Measurements from ENCODE around the gene SIK2.
"Not testable (repeated sequence)": the region's sequence is repeated elsewhere in the genome, so short reads cannot be mapped to it uniquely, and the experiment has no call there.

Gene SIK2

DNA sequence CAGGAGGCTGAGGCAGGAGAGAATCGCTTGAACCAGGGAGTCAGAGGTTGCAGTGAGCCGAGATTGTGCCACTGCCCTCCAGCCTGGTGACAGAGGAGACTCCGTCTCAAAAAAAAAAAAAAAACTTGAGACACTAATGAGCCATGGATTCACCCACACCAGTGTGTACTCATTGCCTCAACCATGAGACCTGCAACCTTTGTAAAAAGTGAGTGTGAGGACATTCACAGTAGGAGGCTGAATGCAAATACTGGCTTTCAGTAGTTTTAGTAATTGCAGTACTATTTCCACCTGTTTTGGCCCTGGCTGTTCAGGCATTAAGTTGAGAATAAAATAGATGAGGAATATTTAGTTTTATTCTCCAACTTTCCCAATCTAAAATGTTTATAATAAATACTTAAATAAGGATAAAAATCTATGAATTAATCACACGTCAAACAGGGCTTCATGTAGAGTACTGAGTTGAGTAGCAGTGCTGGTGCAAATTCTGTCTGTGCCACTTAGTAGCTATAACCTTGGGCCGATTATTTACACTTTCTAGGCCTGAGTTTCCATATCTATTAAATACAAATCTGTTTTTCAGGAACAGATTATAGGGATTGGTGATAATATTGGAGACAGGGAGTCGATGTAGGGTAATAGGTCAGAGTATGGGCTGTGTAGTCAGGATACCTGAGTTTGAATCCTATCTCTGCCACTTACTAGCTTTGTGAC is 91.1 kb downstream of the SIK2 start:
- no peak for FAIRE-seq
- no peak for DNase-seq (ENCODE audit: insufficient read length, low spot score)

DNA sequence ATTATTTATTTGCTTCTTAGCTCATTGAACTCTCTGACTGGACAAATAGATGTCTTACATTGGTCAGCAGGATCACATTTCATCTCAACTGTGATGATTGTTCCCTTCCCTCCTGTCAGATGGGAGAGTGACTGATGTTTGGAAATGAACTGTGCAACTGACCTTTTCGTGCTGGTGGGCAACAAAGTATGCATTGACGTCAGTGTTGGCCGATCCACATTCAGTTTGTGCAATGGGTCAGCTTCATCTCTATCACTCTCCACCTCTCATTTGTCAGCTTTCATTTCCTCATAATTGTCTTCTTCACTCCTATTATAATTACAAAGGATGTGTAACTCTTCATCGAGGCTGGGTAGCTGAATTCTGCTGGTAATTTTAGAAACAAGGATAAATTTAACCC is 92.6 kb downstream of the SIK2 start:
- FAIRE-seq (peak; percentile 100), DNase-seq (ENCODE audit: insufficient read length, low spot score) (peak; percentile 97)

DNA sequence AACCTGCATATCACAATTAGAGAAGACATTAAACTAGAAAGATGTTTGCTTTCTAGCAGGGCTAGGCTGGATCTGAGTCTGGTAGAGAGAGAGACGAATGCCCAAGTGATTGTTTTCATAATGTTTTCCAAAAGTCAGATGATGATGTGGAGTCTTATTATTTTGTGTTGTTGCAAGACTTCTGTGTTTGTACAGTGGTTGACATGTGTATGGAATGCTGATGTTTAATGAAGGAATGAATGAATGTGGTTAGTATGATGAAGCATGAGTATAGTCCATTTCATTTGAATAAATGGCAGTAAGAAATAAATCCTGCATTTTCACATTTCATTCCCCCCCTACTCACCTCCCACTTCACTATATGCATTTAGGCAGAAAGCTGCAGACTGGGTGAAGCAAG is 94.3 kb downstream of the SIK2 start:
- peak; percentile 95 for FAIRE-seq

DNA sequence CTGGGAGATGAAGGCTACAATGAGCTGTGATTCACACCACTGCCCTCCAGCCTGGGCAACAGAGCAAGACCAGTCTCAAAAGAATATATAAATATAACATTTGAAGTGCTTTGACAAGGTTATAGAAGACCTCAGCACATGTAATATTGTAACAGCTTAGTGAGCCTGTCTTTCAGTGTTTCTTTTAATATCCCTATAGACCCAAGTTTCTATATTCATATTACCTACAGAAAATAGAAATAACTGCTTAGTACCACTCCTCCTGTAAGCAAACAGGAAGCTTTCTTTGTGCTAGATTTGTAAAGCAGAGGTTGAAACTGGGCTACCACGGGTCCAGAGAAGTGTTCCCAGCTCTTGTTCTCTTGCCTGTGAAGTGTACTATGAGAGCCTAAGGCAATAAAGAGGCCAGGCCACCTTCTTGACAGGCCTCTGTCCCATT is 95.7 kb downstream of the SIK2 start:
- FAIRE-seq (peak; percentile 59), DNase-seq (ENCODE audit: insufficient read length, low spot score) (no peak)

More for the DNA sequence above, 94.3 kb downstream of the SIK2 start:
- DNase-seq (ENCODE audit: insufficient read length, low spot score), result no peak

DNA sequence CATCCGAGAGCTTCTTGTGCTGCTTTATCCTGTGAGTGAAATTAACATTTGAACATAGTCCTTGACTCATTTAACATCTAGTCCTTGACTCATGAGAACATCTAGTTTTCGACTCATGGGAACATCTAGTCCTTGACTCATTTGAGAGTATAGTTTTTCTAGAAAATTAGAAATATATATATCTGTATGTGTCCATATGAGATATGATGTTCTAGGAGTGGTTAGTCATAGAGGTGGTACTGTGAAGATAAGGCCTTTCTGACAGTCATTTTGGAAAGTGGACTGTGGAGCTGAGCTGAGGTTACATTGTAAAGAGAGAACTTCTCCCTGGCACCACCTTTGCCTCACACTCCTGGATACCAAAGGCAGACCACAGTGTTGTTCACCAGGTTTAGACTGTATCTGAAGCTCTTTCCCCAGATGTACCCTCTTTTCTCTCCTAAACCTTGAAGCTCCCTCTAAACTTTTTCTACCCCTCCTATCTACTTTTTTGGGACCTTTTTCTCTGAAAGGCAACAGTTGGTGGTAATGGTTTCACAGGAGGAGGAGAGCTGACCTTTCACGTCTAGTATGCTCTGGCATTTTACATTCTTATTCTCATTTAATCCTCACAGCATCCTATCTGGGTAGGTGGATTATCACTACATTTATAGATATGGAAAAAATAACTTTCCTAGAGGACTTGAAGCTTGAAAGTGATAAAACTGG is 96.8 kb downstream of the SIK2 start:
- no peak for DNase-seq (ENCODE audit: insufficient read length, low spot score)
- FAIRE-seq, result peak; percentile 54

DNA sequence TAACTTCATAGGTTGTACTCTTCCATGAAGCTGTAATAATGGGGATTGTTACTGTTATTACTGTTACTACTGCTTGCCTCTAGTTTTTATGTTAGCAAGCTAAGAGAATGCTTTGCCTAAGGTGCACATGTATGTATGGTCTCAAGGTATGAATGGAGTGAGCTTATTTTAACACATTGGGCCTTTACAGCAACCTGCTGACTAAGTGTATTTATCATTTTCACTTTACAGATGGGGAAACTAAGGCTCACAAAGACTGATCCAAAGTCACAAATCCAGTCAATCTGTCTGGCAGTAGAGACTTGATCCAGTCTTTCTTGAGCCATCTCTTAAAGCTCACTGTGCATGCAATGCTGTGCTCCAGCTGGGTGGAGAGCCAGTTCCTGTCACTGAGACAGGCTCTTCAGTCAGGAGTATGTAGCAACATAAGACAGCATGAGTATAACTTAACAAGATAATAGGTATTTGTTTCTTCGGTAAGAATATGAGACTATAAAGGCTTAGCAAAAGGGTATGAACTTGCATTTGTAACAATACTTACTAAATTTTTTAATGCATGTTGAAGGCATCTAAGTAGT is 97.4 kb downstream of the SIK2 start:
- FAIRE-seq (no peak), DNase-seq (ENCODE audit: insufficient read length, low spot score) (no peak)

DNA sequence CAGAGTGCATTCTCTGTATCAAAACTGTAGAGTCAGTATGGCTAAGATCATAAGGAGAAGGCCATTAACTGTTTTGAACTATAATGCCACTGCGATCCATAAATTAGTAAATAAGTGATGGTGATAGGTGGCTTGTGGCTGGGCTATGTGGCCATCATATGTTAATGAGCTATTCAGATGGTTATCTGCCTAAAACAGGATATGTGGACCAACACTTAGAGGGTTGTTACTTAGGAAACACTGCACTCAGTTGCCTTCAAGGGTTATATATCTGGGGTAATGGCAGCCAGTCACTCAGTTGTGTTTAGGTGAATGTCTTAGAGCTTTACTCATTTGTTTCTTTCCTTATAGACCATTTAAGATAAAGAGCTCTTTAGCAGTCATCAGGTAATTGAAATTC is 97.9 kb downstream of the SIK2 start:
- FAIRE-seq (peak; percentile 93), DNase-seq (ENCODE audit: insufficient read length, low spot score) (no peak)

DNA sequence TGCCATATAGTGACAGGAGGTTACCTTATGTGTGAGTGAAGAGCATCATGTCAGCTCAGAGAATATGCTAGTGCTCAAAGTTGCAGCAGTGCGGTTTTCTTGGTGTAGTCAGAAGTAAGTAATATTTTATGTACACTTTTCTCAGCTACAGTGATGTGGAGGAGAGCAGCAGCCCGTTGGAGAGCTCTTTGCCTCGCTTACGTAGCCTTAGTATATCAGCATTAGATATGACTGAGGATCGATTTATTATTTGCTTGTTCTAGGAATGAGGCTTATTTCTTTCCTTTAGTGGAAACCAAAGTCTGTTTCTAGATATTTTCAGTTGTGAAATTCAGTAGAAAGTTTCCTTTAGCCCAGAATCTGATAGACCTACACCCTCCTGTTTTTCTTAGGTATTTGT is 100.4 kb downstream of the SIK2 start:
- DNase-seq (ENCODE audit: insufficient read length, low spot score) (no peak), FAIRE-seq (peak; percentile 73)

DNA sequence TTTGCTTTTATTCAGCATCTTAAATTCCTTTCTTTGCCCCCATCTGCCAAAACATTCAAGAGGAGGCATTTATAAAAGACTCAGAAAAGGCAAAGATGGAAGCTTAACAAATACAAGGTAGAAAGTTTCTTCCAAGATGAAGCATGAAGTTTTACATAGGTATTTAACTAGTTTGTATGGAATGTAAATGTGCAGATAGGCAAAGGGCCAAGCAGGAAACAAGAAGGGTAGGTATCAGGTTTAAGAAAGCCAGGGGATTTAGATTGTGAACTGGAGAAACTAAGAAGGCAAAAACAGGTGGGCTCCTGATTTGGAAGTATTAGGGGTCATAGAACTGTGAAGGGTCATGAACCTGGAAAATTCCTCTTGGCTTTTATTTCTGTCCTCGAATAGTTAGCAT is 101.3 kb downstream of the SIK2 start:
- DNase-seq (ENCODE audit: insufficient read length, low spot score) (no peak), FAIRE-seq (no peak)

DNA sequence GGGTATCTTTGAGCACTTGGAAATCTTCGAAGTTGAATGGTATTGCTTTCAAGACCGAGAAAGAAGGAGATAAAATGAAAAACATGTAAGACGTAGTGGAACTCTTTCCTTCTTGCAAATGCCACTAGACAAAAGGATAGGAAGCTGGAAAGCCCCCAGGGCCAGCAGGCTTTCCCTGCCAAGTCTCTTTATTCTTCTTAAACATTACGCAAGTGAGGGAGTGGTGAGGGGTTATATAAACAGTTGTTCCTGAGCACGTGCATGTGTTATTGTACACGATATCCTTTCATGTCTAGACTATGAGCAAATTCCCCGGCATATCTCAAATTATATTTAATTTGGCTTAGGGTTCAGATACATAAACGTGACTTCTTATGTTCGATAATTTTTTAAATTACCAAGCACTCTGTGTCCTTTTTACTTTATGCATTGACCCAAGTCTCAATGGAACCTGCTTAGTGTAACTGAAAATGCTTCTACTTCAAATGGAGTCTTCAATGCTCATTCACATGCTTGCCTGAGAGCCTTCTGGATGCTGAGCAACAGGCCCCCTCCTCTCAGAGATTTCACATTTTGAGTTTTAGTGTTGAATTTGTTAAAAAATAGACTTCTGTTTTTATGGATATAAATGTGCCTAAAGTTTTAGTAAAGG is 104.9 kb downstream of the SIK2 start:
- DNase-seq (ENCODE audit: insufficient read length, low spot score) (peak; percentile 67), FAIRE-seq (peak; percentile 90)

DNA sequence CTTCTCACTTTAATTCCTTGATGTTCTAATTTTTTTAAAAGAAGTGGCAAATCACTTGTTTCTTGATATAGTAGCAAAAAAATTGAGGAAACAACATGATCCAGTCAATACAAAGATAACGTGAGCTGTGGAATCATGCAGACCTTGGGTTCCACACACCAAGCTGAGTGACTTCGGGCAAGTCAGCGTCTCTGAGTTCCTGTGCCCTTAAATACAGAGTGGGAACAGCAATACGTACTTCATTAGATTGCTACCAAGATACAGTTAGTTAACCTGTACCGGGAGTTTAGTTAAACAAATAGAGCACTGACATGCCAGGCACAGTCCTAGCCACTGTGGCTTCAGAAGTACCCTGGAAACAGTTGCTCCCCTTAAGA is 105.4 kb downstream of the SIK2 start:
- FAIRE-seq (peak; percentile 26), DNase-seq (ENCODE audit: insufficient read length, low spot score) (no peak)

DNA sequence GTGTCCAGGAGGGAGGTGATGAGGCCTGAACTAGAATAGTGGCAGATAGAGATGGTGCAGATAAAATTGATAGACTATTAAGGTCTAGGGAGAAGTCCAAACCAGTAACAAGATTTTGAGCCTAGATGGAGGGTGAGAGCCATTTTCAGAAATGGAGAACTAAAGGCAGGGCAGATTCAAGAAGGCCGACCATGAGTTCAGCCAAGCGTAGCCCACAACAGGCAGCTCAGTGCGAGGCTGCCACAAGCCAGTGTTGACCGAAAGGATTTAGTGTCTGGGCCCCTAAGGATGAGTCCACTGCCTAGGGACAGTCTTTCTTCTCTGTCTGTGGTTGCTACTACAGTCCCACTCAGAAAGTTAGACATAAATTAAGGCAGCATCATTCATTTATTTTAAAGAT is 112.3 kb downstream of the SIK2 start:
- DNase-seq (ENCODE audit: insufficient read length, low spot score) (no peak), FAIRE-seq (peak; percentile 73)

DNA sequence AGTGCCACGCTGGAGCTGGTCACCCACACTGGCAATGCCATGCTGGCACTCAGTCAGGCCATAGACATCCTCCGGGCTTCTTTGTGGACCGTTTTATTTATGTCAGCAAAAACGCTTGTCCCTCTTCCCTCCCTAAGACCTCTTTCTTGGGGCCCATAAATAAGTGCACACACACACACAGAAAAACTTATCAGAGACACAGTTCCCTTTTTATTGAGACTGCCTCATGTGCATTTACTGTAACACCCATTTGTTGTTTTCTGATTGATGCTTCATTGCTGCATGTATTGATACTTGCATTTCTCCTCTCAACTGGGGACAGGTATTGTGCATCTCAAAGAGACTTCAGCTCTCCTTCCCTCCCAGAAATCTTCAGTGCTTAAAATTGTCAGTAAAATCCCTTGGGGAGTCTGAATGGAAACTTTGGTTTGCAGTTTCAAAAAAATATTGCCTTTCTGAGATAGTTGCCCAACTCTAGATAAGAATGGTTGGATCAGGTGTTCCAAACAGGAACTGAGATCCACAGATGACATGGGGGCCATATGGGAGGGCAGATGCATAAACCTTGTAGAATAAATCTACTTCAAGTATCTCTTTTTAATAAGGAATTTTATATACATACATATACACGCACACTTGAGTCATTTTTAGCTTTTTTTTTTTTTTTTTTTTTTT is 113.0 kb downstream of the SIK2 start:
- DNase-seq (ENCODE audit: insufficient read length, low spot score), result no peak
- FAIRE-seq, result no peak

DNA sequence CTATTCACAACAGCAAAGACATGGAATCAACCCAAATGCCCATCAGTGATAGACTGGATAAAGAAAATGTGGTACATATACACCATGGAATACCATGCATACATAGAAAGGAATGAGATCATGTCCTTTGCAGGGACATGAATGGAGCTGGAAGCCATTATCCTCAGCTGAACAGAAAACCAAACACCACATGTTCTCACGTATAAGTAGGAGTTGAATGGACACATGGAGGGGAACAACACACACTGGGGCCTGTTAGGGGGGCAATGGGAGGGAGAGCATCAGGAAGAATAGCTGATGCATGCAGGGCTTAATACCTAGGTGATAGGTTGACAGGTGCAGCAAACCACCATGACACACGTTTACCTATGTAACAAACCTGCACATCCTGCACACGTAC is 115.4 kb downstream of the SIK2 start:
- DNase-seq (ENCODE audit: insufficient read length, low spot score), result not testable (repeated sequence)
- FAIRE-seq, result peak; percentile 65

DNA sequence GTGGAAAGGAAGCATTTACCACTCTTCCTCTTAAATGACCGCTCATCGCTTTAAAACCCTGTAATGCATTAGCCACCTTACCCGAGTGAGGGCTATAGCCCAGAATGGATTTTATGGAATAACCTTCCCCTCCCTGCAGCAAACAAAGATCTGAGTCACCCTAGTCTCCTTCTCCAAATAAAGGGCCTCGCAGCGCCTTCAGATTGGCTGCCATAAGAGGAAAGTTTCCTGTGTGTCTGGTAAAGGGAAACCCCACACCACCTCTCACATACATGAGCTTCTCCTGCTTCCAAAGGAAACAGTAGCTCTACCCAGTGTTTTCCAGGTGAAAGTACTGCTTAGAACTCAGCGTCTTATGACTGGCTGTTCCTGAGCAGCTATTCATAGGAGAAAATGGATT is 116.2 kb downstream of the SIK2 start:
- DNase-seq (ENCODE audit: insufficient read length, low spot score), result peak; percentile 63

DNA sequence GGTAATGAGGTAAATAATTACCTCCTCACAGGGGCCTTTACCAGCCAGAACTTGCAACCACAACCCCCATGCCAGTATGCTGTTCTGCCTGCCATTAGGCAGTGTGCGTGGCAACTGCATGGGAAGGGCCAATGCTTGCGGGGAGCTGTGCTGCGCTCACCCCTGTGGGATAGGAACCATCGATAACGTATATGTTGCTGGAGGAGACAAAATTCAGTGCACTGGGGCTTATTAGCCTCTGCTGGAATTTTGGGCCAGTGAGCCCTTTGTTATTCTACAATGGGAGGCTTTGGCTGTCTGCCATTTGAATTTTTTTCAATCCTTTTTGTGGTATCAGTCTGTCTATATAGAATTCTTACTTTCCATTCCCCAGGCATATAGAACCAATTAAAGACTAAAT is 116.6 kb downstream of the SIK2 start:
- DNase-seq (ENCODE audit: insufficient read length, low spot score) (no peak), FAIRE-seq (no peak)

More for the DNA sequence above, 116.2 kb downstream of the SIK2 start:
- peak; percentile 94 for FAIRE-seq

DNA sequence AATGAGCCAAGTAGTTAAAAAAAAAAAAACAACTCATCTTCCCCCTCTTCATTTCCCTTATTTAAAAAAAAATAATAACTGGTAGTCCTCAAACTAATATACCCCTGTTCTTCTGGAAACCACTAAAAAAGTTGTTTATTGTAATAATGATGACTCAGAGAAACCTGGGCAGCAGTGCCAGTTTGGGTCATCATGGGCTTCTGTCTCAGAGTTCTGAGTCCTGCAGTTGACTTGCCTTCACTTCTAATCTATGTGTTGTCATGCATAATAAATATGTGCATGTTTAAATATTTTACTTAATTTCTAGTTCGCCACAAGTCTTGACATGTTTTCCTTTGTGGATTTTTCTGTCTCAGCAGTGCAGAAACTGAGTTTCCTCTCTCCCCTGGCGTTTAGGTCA is 117.1 kb downstream of the SIK2 start:
- DNase-seq (ENCODE audit: insufficient read length, low spot score) (no peak), FAIRE-seq (no peak)

DNA sequence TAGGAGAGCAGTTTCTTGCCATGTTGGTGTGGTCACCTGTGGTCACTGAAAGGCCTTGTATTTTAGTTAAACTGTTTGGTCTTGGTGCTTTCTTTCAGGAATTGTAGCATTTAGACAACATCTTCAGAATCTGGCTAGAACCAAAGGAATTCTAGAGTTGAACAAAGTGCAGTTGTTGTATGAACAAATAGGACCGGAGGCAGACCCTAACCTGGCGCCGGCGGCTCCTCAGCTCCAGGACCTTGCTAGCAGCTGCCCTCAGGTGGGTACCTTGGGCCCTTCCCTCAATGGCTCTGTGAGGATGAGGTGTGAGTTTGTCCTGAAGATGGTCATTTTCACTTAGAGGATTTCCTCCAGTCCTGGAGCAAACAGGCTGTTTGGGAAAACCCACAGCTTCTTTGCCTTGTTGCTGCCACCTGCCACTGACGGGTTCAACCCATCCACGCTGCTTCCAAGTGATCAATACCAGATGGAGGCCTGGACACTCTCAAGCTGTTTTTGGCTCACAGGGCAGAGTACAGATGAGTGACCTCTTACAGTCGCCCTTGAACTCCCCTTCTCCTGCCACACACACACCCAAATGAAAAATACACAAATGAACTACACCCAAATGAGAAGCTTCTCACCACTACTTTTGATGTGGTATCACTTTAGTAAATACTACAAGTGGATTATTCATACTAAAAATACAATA is 118.7 kb downstream of the SIK2 start:
- DNase-seq (ENCODE audit: insufficient read length, low spot score), result no peak
- no peak for FAIRE-seq

DNA sequence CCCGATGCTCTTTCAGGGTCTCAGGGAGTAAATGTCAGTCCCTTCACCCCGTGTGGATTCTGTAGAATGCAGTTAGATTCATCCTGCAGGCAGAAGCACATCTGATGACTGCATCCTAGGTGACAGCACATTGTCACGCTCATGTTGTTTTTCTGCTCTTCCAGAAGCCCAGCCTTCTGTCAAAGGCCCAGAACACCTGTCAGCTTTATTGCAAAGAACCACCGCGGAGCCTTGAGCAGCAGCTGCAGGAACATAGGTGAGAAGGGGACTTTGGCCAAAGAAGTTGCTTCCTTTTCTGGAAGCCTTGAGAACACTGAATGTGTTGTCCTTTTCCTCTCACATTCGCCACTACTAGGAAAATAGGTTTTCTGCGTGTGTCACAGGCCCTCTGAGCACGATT is 120.3 kb downstream of the SIK2 start:
- DNase-seq (ENCODE audit: insufficient read length, low spot score), result no peak
- FAIRE-seq, result no peak

DNA sequence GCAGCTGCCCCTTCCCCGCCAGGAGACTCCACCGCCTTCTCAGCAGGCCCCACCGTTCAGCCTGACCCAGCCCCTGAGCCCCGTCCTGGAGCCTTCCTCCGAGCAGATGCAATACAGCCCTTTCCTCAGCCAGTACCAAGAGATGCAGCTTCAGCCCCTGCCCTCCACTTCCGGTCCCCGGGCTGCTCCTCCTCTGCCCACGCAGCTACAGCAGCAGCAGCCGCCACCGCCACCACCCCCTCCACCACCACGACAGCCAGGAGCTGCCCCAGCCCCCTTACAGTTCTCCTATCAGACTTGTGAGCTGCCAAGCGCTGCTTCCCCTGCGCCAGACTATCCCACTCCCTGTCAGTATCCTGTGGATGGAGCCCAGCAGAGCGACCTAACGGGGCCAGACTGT is 121.3 kb downstream of the SIK2 start:
- DNase-seq (ENCODE audit: insufficient read length, low spot score) (no peak), FAIRE-seq (peak; percentile 33)
